ENCODE data around the gene RSPH1.

RSPH1 gene

GRCh38 chr21:42447182-42447581 is 48.8 kb downstream of the RSPH1 start:
- DNase-seq (ENCODE audit: low read depth in 2 of 2) = no peak

GRCh38 chr21:42446531-42446930 is 49.5 kb downstream of the RSPH1 start:
- DNase-seq (ENCODE audit: low read depth in 2 of 2) = no peak

GRCh38 chr21:42445311-42445710 is 50.7 kb downstream of the RSPH1 start:
- DNase-seq (ENCODE audit: low read depth in 2 of 2) = no peak

- no peak for DNase-seq (ENCODE audit: low read depth in 2 of 2)
Observed at GRCh38 chr21:42444745-42445059, 51.3 kb downstream of the RSPH1 start.

GRCh38 chr21:42443876-42444744 is 51.9 kb downstream of the RSPH1 start:
- DNase-seq (ENCODE audit: low read depth in 2 of 2) = no peak

GRCh38 chr21:42443181-42443785 is 52.7 kb downstream of the RSPH1 start:
- DNase-seq (ENCODE audit: low read depth in 2 of 2) = no peak

GRCh38 chr21:42441963-42442362 is 54.1 kb downstream of the RSPH1 start:
- DNase-seq (ENCODE audit: low read depth in 2 of 2) = no peak

- DNase-seq (ENCODE audit: low read depth in 2 of 2) = no peak
Observed at GRCh38 chr21:42440187-42440792, 55.7 kb downstream of the RSPH1 start.

GRCh38 chr21:42439284-42440186 is 56.5 kb downstream of the RSPH1 start:
- peak in 1 of 2 donors; percentile 60 for DNase-seq (ENCODE audit: low read depth in 2 of 2)

GRCh38 chr21:42438316-42439205 is 57.5 kb downstream of the RSPH1 start:
- no peak for DNase-seq (ENCODE audit: low read depth in 2 of 2)

- no peak for DNase-seq (ENCODE audit: low read depth in 2 of 2)
Observed at GRCh38 chr21:42437786-42438185, 58.2 kb downstream of the RSPH1 start.

- DNase-seq (ENCODE audit: low read depth in 2 of 2) = no peak
Observed at GRCh38 chr21:42436914-42437313, 59.1 kb downstream of the RSPH1 start.

- DNase-seq (ENCODE audit: low read depth in 2 of 2) = no peak
Observed at GRCh38 chr21:42435833-42436232, 60.2 kb downstream of the RSPH1 start.

GRCh38 chr21:42435401-42435800 is 60.6 kb downstream of the RSPH1 start:
- DNase-seq (ENCODE audit: low read depth in 2 of 2) = no peak

- DNase-seq (ENCODE audit: low read depth in 2 of 2) = no peak
Observed at GRCh38 chr21:42434884-42435283, 61.1 kb downstream of the RSPH1 start.

- DNase-seq (ENCODE audit: low read depth in 2 of 2) = no peak
Observed at GRCh38 chr21:42433946-42434551, 62.0 kb downstream of the RSPH1 start.

- DNase-seq (ENCODE audit: low read depth in 2 of 2) = no peak
Observed at GRCh38 chr21:42432695-42433094, 63.3 kb downstream of the RSPH1 start.

- DNase-seq (ENCODE audit: low read depth in 2 of 2) = no peak
Observed at GRCh38 chr21:42431196-42431595, 64.8 kb downstream of the RSPH1 start.

GRCh38 chr21:42430521-42430920 is 65.5 kb downstream of the RSPH1 start:
- no peak for DNase-seq (ENCODE audit: low read depth in 2 of 2)

GRCh38 chr21:42429856-42430255 is 66.2 kb downstream of the RSPH1 start:
- no peak for DNase-seq (ENCODE audit: low read depth in 2 of 2)

- no peak for DNase-seq (ENCODE audit: low read depth in 2 of 2)
Observed at GRCh38 chr21:42429021-42429420, 67.0 kb downstream of the RSPH1 start.
